NCI-H2081 treated with DMSO at 0.1 percent for 48 hours (cell line): ENCODE results near the gene WDR19.
"Not testable (repeated sequence)": the region's sequence is repeated elsewhere in the genome, so short reads cannot be mapped to it uniquely, and the experiment has no call there.

ENCODE experiments used
- DNase-seq: peaks from one replicate; lab custom pipeline; 2025; lab: John Stamatoyannopoulos, UW

WDR19 gene

DNA sequence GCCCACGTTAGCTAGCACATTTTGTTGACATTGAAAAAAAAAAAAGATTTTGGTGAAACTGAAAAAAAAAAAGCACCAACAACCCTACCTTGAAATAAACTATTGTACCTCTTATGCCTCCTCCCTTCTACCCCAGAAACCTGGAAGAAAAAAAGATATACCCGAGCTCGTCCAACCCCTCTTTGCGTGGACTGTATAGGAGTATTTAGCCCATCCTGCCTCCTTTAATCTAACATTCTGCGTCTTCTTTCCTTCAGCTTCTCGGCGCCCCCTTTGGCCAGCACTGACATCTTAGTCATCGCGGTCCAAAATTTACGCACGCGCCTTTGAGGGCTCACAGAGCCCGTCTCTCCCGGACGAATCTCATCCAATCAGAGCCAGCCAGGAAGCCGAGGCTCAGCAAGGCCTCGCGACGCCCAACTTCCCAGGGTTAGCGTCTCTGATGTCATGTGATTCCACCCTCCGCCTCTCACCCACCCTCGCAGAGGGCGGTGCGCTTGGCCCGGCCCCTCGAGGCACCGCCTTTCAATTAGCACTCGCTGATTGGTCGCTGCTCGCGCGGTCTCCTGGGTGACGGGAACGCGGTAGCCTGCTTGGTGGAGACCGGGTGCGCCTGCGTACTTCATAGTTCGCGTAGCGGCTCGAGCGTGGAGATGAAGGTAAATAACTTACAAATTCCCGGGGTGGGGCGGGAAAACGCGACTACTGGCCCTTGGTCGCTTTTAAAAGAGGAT, at the start of gene WDR19:
Gene WDR19, plus strand, starts transcription at position 625 of the 734 bp plus-strand sequence. Its CDS starts 29 bp downstream, at position 654.
- DNase-seq: peak; percentile 99

DNA sequence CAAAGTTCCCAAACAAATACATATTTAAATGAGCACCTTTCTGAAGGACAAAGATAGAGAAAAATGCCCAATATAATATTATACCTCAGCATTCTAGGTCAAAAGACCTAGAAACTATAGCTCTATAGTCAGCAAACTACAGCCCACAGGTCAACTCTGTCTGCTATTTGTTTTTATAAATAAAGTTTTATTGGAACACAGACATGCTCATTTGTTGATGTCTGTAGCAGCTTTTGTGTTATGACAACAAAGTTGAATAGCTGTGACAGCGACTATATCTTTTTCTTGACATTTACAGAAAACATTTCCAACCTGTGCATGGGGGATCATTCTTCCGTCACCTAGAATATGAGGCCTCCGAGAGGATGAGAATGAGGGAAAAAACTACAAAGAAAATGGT, 48.7 kb upstream of the WDR19 start:
- DNase-seq: no peak

DNA sequence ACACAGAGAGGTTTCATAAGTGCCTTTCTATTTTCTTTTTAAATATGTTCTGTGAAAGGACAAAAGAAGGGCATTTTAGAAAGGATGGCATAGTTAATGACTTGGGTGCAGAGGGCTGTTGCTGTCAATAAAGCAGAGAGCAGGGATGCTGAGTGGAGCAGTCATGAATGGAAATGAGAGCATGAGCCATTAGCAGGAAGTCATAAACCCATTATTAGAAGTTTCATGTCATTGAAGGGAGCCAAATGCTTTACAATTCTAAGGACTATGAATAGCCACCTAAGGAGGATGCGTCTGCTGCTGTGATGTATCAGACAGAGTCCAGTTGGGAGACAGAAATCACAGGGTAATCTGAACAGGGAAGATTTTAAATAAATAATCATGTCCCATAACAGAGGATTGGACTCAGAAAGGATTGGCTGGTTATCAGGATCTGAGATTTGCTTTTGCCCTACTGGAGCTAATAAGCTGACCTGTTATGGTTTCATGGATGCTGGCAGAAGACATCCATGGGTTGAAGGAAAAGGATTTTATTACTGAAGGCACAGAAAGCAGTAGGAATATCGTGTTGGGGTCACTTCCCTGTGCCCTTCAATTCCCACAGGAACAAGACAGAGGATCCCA, 47.5 kb upstream of the WDR19 start:
- DNase-seq: no peak

DNA sequence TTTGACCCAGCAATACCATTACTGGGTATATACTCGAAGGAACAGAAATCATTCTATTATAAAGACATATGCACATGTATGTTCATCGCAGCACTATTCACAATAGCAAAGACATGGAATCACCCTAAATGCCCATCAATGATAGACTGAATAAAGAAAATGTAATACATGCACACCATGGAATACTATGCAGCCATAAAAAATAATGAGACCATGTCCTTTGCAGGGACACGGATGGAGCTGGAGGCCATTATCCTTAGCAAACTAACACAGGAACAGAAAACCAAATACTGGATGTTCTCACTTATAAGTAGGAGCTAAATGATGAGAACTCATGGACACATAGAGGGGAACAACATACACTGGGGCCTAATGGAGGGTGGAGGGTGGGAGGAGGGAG, 44.1 kb upstream of the WDR19 start:
- DNase-seq: not testable (repeated sequence)

DNA sequence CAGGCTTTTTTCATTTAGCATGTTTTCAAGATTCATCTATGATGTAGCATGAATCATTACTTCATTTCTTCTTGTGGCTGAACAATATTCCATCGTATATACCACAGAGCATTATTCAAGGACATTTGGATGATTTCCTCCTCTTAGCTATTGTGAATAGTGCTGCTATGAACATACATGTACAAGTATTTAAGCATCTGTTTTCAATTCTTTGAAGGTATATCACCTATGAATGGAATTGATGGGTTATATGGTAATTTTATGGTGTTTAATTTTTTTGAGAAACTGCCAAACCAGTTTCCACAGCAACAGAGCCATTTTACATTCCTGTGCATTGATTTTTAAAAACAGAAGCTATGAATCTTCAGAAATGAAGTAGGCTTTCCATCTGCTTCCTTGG, 36.1 kb upstream of the WDR19 start:
- DNase-seq: no peak

DNA sequence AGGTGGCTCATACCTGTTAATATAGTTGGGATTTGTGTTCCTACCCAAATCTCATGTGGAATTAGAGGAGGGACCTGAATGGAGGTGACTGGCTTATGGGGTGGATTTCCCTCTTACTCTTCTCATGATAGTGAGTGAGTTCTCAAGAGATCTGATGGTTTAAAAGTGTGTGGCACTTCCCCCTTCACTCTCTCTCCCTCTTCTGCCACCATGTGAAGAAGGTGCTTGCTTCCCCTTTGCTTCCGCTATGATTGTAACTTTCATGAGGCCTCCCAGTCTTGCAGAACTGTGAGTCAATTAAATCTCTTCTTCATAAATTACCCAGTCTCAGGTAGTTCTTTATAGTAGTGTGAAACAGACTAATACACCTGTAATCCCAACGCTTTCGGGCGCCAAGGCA, 28.3 kb upstream of the WDR19 start:
- no peak for DNase-seq

DNA sequence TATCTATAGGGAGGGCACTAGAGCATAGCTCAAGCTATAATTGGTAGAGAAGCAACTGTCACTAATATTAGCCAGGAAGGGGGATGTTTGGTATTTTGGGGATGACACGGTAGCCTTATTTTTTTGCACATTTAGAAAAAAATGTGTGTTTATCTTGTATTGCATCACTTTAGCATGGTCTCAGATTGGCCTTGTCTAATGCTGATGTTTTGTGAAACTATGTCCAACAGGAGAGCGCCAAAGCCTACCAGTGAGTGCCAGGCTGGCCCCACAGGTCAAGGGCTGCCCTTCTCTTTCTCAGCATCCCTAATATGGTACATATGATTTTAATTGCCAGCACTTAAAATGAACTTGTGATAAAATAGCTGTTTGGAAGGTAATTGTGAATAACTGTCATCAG, 24.8 kb upstream of the WDR19 start:
- DNase-seq: no peak

DNA sequence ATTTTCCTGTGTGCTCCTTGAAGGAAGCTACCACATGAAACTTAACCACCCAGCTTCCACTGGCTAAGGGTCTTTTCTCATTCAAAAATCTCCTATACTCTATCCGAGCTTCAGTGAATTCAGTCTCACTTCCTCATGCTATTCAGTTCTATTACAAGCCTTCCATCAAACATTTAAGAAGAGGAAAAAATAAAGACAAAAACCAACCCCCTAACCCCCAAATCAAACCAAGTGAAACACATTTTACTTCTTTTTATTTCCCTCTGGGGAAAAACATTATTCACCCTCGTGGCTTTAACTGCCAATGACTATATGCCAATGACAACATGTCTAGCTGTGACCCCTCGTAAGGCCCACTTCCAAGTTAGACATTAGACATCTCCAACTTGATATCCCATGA, 16.2 kb upstream of the WDR19 start:
- DNase-seq: no peak

DNA sequence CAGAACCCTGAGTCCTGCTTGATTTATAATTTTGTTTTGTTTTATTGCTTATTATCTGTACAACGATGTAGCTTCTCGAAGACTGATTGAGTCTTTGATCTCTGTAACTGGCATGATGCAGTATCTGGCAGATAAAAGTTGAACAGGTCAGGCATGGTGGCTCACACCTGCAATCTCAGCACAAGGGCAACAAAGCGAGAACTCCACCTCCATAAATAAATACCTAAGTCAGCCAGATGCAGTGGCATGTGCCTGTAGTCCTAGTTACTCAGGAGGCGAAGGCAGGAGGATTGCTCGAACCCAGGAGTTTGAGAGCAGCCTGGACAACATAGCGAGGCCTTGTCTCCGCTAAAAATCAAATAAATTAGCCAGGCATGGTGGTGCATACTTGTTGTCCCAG, 15.7 kb upstream of the WDR19 start:
- no peak for DNase-seq

DNA sequence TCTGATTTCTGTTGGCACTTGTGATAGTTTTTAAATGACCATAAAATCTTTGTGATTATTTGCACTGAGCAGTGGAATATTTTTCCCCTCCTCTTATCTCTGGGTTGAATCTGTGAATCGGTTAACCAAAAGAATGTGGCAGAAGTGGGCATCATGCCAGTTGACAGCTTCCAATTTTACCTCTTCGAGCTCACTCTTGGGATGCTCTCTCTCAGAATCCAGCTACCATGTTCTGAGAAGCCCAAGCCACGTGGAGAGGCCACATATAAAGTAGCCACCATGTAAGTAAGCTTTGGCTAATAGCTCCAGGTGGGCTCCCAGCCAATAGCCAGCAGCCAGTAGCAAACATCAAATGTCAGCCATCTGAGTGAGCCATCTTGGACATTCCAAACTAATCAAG, 12.9 kb upstream of the WDR19 start:
- DNase-seq: no peak

DNA sequence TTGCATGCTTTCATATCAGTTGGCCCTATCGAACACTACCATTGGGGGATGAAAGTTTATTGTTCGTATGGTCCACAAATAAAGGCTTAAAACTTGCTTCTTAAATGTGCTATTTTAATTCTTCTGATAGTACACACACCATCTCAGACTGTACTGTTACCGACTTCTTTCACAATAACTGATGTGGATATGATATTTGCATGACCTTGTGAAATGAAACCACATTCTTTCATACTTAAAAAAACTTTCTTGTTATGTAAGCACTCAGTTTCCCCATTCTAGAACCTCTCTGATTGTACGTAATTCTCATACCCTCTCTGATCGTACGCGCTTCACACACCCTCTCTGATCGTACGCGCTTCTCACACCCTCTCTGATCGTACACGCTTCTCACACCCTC, 12.0 kb upstream of the WDR19 start:
- DNase-seq: no peak

DNA sequence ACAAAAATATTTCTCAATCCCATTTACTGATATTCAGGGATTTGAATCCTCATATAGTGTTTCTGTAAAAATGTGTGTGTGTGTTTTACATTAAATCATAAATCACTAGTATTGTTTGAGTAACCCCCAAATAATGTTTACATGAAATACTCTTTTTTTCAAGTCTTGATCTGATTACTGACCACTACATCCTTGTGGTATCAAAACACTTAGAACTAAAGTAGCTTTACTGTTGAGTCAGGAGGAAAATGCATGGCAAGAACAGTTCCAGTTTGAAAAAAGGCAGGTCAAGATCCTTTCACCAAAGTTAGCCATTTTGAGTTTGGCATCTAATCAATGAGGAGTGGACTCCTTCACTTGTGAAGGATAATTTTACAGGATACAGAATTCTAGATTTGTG, 3.6 kb upstream of the WDR19 start:
- DNase-seq: no peak

DNA sequence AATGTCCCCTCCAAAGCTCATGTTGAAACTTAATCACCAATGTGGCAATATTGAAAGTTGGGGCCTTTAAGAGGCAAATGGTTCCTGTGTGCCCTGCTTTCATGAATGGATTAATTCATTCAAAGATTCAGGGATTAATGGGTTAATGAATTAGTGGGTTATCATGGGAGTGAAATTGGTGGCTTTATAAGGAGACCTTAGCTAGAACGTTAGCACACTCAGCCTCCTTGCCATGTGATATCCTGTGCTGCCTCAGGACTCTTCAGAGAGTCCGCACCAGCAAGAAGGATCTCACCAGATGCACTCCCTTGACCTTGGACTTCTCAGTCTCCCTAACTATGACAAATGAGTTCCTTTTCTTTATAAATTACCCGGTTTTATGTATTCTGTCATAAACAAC, 2.6 kb upstream of the WDR19 start:
- DNase-seq: no peak

DNA sequence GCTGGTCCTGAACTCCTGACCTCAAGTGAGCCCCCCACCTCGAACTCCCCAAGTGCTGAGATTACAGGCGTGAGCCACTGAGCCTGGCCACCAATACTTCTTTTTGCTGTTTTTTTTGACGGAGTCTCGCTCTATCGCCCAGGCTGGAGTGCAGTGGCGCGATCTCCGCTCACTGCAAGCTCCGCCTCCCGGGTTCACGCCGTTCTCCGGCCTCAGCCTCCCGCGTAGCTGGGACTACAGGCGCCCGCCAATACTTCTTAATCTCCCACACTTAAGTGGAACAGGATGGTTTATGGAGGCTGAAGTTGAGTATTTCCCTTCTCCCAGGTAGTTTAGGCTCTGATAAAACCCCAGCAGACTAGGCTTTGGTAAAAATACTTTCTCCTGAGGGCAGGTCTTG, 1.7 kb upstream of the WDR19 start:
- not testable (repeated sequence) for DNase-seq

DNA sequence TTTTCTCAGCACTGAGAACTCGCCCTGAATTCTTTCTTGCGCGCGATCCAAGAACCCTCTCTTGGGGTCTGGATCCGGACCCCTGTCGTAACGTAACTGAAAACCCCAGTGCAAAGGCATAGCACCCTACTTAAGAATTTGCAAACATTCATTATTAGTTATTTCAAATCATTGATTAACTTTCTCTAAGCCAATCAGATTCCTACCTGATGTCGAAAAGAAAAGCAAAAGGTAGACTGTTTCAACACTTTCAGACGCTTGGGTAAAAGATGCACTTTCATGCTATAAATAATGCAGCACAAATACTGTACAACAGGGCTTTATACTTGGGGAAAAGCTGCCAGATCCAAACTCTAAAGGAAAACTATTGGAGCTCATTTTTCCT, 817 bp upstream of the WDR19 start:
- no peak for DNase-seq

DNA sequence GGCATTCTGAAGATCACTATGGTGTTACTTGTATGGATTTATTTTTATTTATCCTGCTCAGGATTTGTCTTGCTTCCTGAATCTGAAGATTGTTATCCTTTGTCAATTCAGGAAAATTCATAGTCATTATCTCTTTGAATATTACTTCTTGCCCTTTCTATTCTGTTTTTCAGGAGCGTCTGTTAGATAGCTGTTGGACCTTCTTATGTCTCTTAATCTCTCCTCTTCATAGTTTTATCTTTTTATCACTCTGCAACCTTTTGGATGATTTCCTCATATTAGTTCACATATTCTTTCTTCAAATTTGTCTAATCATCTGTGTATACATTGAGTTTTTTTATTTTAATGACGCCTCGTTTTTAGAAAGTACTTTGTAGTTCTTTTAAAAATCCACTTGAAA, 19.6 kb downstream of the WDR19 start:
- no peak for DNase-seq

DNA sequence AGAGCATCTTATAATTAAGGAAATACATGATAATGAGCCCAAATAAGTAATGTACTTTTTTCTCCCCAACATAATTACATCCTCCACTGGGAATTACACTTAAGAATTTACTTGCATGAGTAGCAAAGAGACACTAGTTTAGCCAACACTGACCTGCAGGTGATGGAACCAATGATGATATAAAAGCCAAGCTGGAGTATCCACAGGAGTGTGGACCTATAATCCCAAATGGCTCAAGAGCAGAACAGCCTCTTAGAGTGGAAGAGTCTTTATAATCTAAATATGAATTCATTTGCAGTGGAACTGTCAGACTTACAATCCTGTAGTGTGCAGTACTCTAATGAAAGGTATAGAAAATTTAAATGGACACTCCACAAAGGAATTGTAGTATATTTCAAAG, 22.2 kb downstream of the WDR19 start:
- DNase-seq: no peak

DNA sequence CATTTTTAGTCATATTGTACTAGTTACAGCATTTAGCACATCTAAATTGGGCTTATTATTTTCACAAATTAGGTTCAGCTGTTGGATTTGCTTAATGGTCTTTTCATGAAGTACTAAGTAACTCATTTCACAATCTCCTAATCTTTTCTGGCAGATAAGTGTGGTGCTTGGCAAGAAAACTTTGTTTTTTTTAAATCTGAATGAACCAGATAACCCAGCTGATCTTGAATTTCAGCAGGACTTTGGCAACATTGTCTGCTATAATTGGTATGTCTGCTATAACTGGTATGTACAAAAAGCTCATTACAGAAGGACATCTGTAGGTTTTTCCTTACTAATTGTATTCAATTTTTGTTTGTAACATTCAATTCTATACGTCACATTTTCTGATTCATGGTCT, 22.7 kb downstream of the WDR19 start:
- DNase-seq: no peak

DNA sequence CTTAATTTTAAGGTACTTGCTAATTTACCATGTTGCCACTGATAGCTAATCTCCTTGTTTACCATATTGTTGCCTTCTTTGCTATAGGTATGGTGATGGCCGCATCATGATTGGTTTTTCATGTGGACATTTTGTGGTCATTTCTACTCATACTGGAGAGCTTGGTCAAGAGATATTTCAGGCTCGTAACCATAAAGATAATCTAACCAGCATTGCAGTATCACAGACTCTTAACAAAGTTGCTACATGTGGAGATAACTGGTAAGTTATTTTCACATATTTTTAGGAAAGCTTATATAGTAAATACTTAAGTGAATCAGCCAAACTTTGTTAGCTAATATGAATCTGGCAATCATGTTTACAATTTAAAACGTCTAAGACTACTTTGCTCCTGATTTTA, 23.1 kb downstream of the WDR19 start:
- no peak for DNase-seq

DNA sequence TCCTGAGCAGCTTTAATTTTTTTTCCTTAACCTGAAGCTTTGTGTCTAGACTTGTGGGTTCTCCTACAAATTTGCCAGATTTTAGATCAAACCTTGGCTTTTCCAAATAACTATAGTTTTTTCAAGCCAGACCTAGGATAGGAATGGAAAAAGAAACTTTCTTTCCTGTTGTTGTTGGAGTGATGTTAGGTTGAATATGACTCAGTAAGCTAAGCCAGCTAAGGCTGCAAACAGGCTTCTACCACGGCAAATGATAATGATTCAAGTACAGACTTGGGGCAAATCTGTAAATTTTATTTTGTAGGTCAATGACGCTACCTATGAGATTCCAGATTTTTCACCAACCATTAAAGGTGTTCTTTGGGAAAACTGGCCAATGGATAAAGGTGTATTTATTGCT, 45.6 kb downstream of the WDR19 start:
- no peak for DNase-seq

DNA sequence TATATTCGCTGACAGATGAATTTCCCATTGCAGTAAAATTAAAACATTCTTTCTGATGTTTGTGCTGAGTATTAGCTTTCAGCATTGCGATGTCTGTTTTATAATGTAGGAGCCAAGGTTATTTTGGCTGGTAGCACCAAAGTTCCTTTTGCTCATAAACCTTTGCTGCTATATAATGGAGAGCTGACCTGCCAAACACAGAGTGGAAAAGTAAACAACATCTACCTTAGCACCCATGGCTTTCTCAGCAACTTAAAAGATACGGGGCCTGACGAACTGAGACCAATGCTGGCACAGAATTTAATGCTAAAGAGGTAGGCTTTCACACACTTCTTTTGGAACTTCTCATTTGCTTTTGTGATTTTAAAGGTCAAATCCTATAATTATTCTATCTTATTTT, 46.0 kb downstream of the WDR19 start:
- DNase-seq: no peak

DNA sequence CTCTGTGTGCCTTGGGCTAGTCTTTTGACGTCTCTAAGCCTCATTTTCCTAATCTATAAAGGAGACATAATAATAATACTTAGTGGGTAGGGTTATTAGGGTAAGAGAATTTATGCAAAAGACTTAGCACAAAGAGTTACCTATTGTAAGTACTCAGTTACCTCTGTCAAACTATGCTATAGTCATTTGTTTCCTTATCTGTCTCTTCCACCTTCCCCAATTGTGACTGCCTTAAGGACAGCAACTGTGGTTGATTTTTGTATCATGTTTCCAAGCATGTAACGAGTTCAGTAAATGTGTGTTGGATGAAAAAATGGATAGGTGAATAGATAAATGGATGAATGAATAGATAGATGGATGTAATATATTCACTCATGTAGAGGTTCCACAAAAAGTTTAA, 48.1 kb downstream of the WDR19 start:
- DNase-seq: no peak

DNA sequence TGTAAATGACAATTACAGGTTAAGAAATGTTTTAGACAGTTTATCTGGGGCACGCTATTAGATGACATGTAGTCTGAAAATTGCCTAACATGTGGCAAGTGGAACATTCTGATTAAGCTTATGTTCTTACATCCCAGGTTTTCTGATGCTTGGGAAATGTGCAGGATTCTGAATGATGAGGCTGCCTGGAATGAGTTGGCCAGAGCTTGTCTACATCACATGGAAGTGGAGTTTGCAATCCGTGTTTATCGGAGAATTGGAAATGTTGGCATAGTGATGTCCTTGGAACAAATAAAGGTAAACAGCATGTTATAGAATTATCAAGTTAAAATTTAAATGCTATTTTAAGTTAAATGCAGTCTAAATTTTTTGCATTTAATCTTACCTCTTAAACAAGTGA, 49.3 kb downstream of the WDR19 start:
- DNase-seq: no peak

DNA sequence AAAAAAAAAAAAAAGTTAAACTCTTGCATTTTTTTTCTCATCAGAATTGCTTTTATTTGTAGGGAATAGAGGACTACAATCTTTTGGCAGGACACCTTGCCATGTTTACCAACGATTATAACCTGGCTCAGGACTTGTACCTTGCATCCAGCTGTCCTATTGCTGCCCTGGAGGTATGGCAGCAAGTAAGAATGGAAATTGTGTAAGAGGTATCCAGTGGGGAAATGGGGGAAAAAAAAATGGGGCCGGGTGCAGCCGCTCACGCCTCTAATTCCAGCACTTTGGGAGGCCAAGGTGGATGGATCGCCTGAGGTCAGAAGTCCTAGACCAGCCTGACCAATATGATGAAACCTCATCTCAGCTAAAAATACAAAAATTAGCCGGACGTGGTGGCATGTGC, 49.8 kb downstream of the WDR19 start:
- no peak for DNase-seq
